ENCODE data around the gene MYO3B.

GRCh38 chr2:170423919-170424318, 246.0 kb downstream of the MYO3B start:
- TF ChIP-seq CTCF (IDR thresholded peaks at IDR 0.05): no peak
- TF ChIP-seq POLR2A (IDR thresholded peaks at IDR 0.05): no peak
- no peak for TF ChIP-seq POLR2AphosphoS5 (IDR thresholded peaks at IDR 0.05)
- TF ChIP-seq EP300 (IDR thresholded peaks at IDR 0.05): no peak
